Upper lobe of left lung (tissue), 6 donors: Measurements from ENCODE around the gene NEO1. TPM values are rescaled to one million over a fixed set of nuclear protein-coding genes. Genes with fewer than 3 reads are reported as not detected.

Source experiments
- ATAC-seq, 2 donors: fragments of 200-7000 bp; cut with Tn5 transposase; one replicate each; pipeline ENCODE4 v1.9.1; 2022; ENCODE audit warnings: mild to moderate bottlenecking in 2 of 2, moderate library complexity in 2 of 2; ENCODE audit not compliant: low FRiP score in 2 of 2
- DNase-seq, 2 donors: peaks; one replicate each; pipeline ENCODE4 v3.0.0-alpha.2; 2019 to 2020
- H3K27ac ChIP-seq, 4 donors: fragments of 200-600 bp; sonication (generic); one replicate each; pipeline ENCODE4 v1.5.1; 2016 to 2019
- H3K27me3 ChIP-seq, 4 donors: fragments of 200-600 bp; sonication (generic); one replicate each; pipeline ENCODE4 v1.5.1; 2017 to 2019
- H3K36me3 ChIP-seq, 4 donors: fragments of 200-600 bp; sonication (generic); one replicate each; pipeline ENCODE4 v1.5.1; 2016 to 2019
- H3K4me1 ChIP-seq, 4 donors: fragments of 200-600 bp; sonication (generic); one replicate each; pipeline ENCODE4 v1.5.1; 2018 to 2019
- H3K4me3 ChIP-seq, 4 donors: fragments of 200-600 bp; sonication (generic); one replicate each; pipeline ENCODE4 v1.5.1; 2017 to 2019; ENCODE audit warnings: mild to moderate bottlenecking in 2 of 4, moderate library complexity in 1 of 4
- H3K9me3 ChIP-seq, 4 donors: fragments of 200-600 bp; sonication (generic); one replicate each; pipeline ENCODE4 v1.5.1; 2018 to 2019
- CTCF ChIP-seq, 6 experiments: fragments of 450-650 bp in 4 of 6; fragments of 200-600 bp in 2 of 6; sonication (generic) in 2 of 6; IDR thresholded peaks; one replicate each; pipeline ENCODE4 v1.5.1; 2016 to 2019; ENCODE audit warnings: antibody characterized with exemption in 6 of 6
- EP300 ChIP-seq, 4 donors: sonication (generic); formaldehyde crosslinking; IDR thresholded peaks; one replicate each; pipeline ENCODE4 v1.5.1; 2017; ENCODE audit warnings: antibody characterized with exemption in 4 of 4, control low read depth in 2 of 4
- POLR2A ChIP-seq, 4 donors: fragments of 450-650 bp; IDR thresholded peaks; one replicate each; pipeline ENCODE4 v1.5.1; 2016 to 2017; ENCODE audit warnings: antibody characterized with exemption in 4 of 4, mild to moderate bottlenecking in 2 of 4
- POLR2AphosphoS5 ChIP-seq, 2 donors: sonication (generic); formaldehyde crosslinking; IDR thresholded peaks; one replicate each; pipeline ENCODE4 v1.5.1; 2017; ENCODE audit warnings: antibody characterized with exemption in 2 of 2
- WGBS, 2 donors: methylation state at CpG; one replicate each; pipeline ENCODE4 v1.1.5; 2017 to 2018; 5-methylcytosine and 5-hydroxymethylcytosine counted together
- total RNA-seq, 6 donors: library from RNA; depleted of rRNA in 4 of 6; stranded (reverse); fragments of >200 nt in 4 of 6; gene quantifications; one replicate each; pipeline versions ENCODE4 v1.1.0 to v1.2.1, GENCODE V29; 2016 to 2021
- donor health status: DM: no; HTN: no; CAD: no; lungs with moderate emphysema.
- donor health status: DM: no; HTN: yes; CAD: no; lungs with severe emphysema.

Gene NEO1
- total RNA-seq, 6 donors from 2014 or later, result 14.7 to 37.5 (median 28.2) TPM

GRCh38 chr15:73328981-73329380 is 276.7 kb downstream of the NEO1 start:
- H3K9me3 ChIP-seq, result no peaks in the 10 kb centered on the region
- H3K4me1 ChIP-seq, result no peaks in the 10 kb centered on the region
- DNase-seq, result peak in 1 of 2 donors; percentile 73
- H3K36me3 ChIP-seq, result no peaks in the 10 kb centered on the region
- 82 to 87% methylated on average over 10 of the region's 10 CpGs for WGBS, 2 donors
- no peak for TF ChIP-seq POLR2A (IDR thresholded peaks at IDR 0.05)
- no peak for TF ChIP-seq EP300 (IDR thresholded peaks at IDR 0.05)
- TF ChIP-seq CTCF (IDR thresholded peaks at IDR 0.05), result no peak
- no peak for TF ChIP-seq POLR2AphosphoS5 (IDR thresholded peaks at IDR 0.05)
- H3K27ac ChIP-seq, result no peak overlapping the region
- no peak for ATAC-seq
- H3K4me3 ChIP-seq, result no peak overlapping the region
- H3K27me3 ChIP-seq, result no peaks in the 10 kb centered on the region

GRCh38 chr15:73329501-73330200 is 277.4 kb downstream of the NEO1 start:
- Histone ChIP-seq H3K36me3 (no peaks in the 10 kb centered on the region), H3K4me3 (no peak overlapping the region), H3K9me3 (no peaks in the 10 kb centered on the region), H3K4me1 (no peaks in the 10 kb centered on the region), H3K27me3 (no peaks in the 10 kb centered on the region), H3K27ac (no peak overlapping the region)
- TF ChIP-seq CTCF (IDR thresholded peaks at IDR 0.05) (no peak), EP300 (IDR thresholded peaks at IDR 0.05) (no peak), POLR2A (IDR thresholded peaks at IDR 0.05) (no peak), POLR2AphosphoS5 (IDR thresholded peaks at IDR 0.05) (no peak)
- DNase-seq (no peak), ATAC-seq (no peak)
- 87 to 91% methylated on average over 3 to 21 of the region's 21 CpGs for WGBS, 2 donors

DNA sequence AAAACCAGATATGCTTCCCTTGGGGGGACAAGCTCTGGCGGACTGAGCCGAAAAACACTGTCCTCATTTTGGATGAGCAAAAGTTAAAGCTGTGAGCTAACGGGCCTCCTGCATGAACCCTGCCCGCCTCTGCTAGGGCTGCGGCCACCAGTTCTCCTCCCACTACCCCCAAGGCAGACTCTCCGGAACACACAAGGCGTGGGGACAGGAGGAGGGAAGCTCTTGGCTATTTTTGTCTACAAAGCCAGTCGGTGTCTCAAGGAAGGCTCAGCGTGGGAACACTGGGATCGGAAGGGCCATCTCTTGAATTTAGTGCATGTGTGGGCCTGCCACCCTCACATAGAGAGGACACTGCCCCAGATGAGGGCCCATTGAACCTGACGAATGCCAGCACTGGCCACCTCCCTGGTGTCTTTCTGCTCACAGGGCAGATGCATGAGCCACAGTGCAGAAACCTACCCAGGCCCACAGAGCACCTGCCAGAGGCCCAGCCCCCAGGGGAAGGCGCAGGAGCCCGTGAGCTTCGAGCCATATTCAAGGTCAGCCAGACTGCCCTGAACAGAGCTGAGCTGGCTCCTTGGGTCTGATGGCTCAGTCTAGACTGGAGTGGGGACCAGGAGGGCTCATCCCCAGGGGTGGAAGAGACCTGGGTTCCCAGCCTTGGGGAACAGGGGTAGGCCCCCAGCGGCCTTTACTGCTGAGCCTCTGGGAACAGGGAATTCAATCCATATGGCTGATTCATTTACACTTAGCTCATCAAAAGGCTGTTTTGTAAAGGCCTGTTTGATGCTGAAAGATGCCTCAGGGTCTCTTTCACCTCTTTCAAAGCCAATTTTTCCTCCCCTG is 278.2 kb downstream of the NEO1 start:
- Histone ChIP-seq H3K36me3 (no peaks in the 10 kb centered on the region), H3K4me1 (no peaks in the 10 kb centered on the region), H3K9me3 (no peaks in the 10 kb centered on the region), H3K27me3 (no peaks in the 10 kb centered on the region), H3K4me3 (no peak overlapping the region), H3K27ac (no peak overlapping the region)
- ATAC-seq (no peak), DNase-seq (no peak)
- 86 to 95% methylated on average over 3 to 15 of the region's 15 CpGs for WGBS, 2 donors
- TF ChIP-seq POLR2AphosphoS5 (IDR thresholded peaks at IDR 0.05) (no peak), CTCF (IDR thresholded peaks at IDR 0.05) (no peak), EP300 (IDR thresholded peaks at IDR 0.05) (no peak), POLR2A (IDR thresholded peaks at IDR 0.05) (no peak)

- 89 to 95% methylated on average over 4 to 5 of the region's 5 CpGs for WGBS, 2 donors
- no peaks in the 10 kb centered on the region for H3K9me3 ChIP-seq
- no peak overlapping the region for H3K4me3 ChIP-seq
- no peaks in the 10 kb centered on the region for H3K4me1 ChIP-seq
- no peak overlapping the region for H3K27ac ChIP-seq
- DNase-seq, result no peak
- no peaks in the 10 kb centered on the region for H3K27me3 ChIP-seq
- TF ChIP-seq POLR2AphosphoS5 (IDR thresholded peaks at IDR 0.05), result no peak
- no peak for TF ChIP-seq EP300 (IDR thresholded peaks at IDR 0.05)
- no peak for TF ChIP-seq CTCF (IDR thresholded peaks at IDR 0.05)
- TF ChIP-seq POLR2A (IDR thresholded peaks at IDR 0.05), result no peak
- no peak for ATAC-seq
- H3K36me3 ChIP-seq, result no peaks in the 10 kb centered on the region
These were observed 279.2 kb downstream of the NEO1 start for GRCh38 chr15:73331501-73331900.
